Adrenal gland (tissue), 5 donors: ENCODE results near the gene CDC42EP4.

Source experiments
- CTCF ChIP-seq, 6 experiments: fragments of 450-650 bp in 4 of 6; fragments of 200-600 bp in 2 of 6; sonication (generic) in 1 of 6; IDR thresholded peaks; 1 replicate in 5 of 6; 2 replicates in 1 of 6; pipeline versions ENCODE4 v1.5.1 to v1.8.0; 2016 to 2021; ENCODE audit warnings: antibody characterized with exemption in 6 of 6, mild to moderate bottlenecking in 2 of 6, moderate library complexity in 1 of 6
- POLR2A ChIP-seq, 2 donors: fragments of 450-650 bp; IDR thresholded peaks; one replicate each; pipeline ENCODE4 v1.6.1; 2017; ENCODE audit warnings: antibody characterized with exemption in 2 of 2, mild to moderate bottlenecking in 2 of 2, moderate library complexity in 1 of 2
- donor health status: DM: no; HTN: no; CAD: no.

GRCh38 chr17:73278465-73279453, 33.0 kb downstream of the CDC42EP4 start:
- TF ChIP-seq POLR2A (IDR thresholded peaks at IDR 0.05): peak in 1 of 2 donors; percentile 64
- no peak for TF ChIP-seq CTCF (IDR thresholded peaks at IDR 0.05)
